Measurements from ENCODE around the gene NR3C2. TPM values are rescaled to one million over a fixed set of nuclear protein-coding genes. Genes with fewer than 3 reads are reported as not detected.
A peak's percentile ranks its signal among the peaks of the same experiment; 100 is the strongest.

Gene NR3C2
- total and polyA plus RNA-seq, 12 donors = 1.1 to 19.8 (median 11.7) TPM

- no peaks in the 10 kb centered on the region for H3K27me3 ChIP-seq
- TF ChIP-seq POLR2A (IDR thresholded peaks at IDR 0.05) (no peak), CTCF (IDR thresholded peaks at IDR 0.05) (no peak)
- no peaks in the 10 kb centered on the region for H3K9me3 ChIP-seq (replicated peaks in 1 of 3)
- 89 to 96% (median 91%) methylated on average over 7 of the region's 7 CpGs for WGBS, 4 donors
- peaks cover 0 to 39% of the 10 kb centered on the region in 2 donors for H3K4me1 ChIP-seq (replicated peaks in 1 of 2)
- H3K27ac ChIP-seq = no peak overlapping the region
- H3K36me3 ChIP-seq (replicated peaks in 1 of 2) = no peaks in the 10 kb centered on the region
- intact Hi-C loops (cut with DNase I) = no loop called here
- no peak overlapping the region for H3K4me3 ChIP-seq
- DNase-seq = no peak
Measured at GRCh38 chr4:148436512-148436911, 5.7 kb downstream of the NR3C2 start.

- H3K4me3 ChIP-seq = no peak overlapping the region
- no peak for TF ChIP-seq CTCF (IDR thresholded peaks at IDR 0.05)
- TF ChIP-seq POLR2A (IDR thresholded peaks at IDR 0.05) = no peak
- intact Hi-C loops (cut with DNase I) = no loop called here
- DNase-seq = peak in 2 of 7 donors; percentile 25
- no peaks in the 10 kb centered on the region for H3K9me3 ChIP-seq (replicated peaks in 1 of 3)
- no peaks in the 10 kb centered on the region for H3K36me3 ChIP-seq (replicated peaks in 1 of 2)
- H3K4me1 ChIP-seq (replicated peaks in 1 of 2) = peaks cover 0 to 34% of the 10 kb centered on the region in 2 donors
- no peak overlapping the region for H3K27ac ChIP-seq
- H3K27me3 ChIP-seq = no peaks in the 10 kb centered on the region
- WGBS, 4 donors = 84 to 90% (median 85%) methylated on average over 14 to 16 of the region's 16 CpGs
Measured at GRCh38 chr4:148435654-148436406, 6.4 kb downstream of the NR3C2 start.

- DNase-seq = no peak
- TF ChIP-seq POLR2A (IDR thresholded peaks at IDR 0.05) (no peak), CTCF (IDR thresholded peaks at IDR 0.05) (no peak)
- intact Hi-C loops (cut with DNase I) = no loop called here
- Histone ChIP-seq H3K4me1 (replicated peaks in 1 of 2) (peaks cover 0 to 19% of the 10 kb centered on the region in 2 donors), H3K27me3 (no peaks in the 10 kb centered on the region), H3K4me3 (no peak overlapping the region), H3K27ac (no peak overlapping the region), H3K9me3 (replicated peaks in 1 of 3) (no peaks in the 10 kb centered on the region), H3K36me3 (replicated peaks in 1 of 2) (no peaks in the 10 kb centered on the region)
- 45 to 53% (median 51%) methylated on average over 2 of the region's 2 CpGs for WGBS, 4 donors
Measured at GRCh38 chr4:148434075-148434773, 8.0 kb downstream of the NR3C2 start.

DNA sequence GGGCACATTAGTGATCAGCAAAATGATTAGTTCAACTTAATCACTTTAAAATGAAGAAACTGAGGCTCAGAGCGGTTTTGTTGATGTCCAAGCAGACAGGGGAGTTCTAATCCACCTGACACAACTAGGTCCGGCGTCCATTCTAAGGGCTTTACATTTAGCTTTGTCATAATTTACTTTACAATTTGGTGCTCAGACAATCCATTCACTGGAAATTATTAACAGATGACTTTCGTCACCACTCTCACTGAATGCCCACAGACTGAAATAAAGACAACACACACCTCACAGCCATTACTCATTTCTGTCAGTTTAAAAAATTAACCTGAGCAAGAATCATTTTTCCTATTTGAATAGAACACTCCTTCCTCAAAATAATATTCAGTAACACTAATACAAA, 10.8 kb downstream of the NR3C2 start:
- H3K27ac ChIP-seq = no peak overlapping the region
- H3K9me3 ChIP-seq (replicated peaks in 1 of 3) = no peaks in the 10 kb centered on the region
- TF ChIP-seq CTCF (IDR thresholded peaks at IDR 0.05) (no peak), POLR2A (IDR thresholded peaks at IDR 0.05) (no peak)
- 88 to 96% (median 94%) methylated on average over 4 of the region's 4 CpGs for WGBS, 4 donors
- no peaks in the 10 kb centered on the region for H3K27me3 ChIP-seq
- intact Hi-C loops (cut with DNase I) = no loop called here
- H3K4me3 ChIP-seq = no peak overlapping the region
- DNase-seq = no peak
- peaks cover 0 to 12% of the 10 kb centered on the region in 2 donors for H3K4me1 ChIP-seq (replicated peaks in 1 of 2)
- no peaks in the 10 kb centered on the region for H3K36me3 ChIP-seq (replicated peaks in 1 of 2)

Data from adrenal gland (tissue), 12 donors.